ENCODE results near the gene USP8. TPM values are rescaled to one million over a fixed set of nuclear protein-coding genes. Genes with fewer than 3 reads are reported as not detected.
A peak's percentile ranks its signal among the peaks of the same experiment; 100 is the strongest.

The USP8 gene
- 92.9 and 108 TPM in 2 replicates for polyA plus RNA-seq (2011; rRNA removed)
- polyA plus RNA-seq (2012; cell fraction: cytosol; rRNA removed), result 18.2 and 20.0 TPM in 2 replicates
- polyA plus RNA-seq (2012; cell fraction: nucleus; rRNA removed), result 13.8 and 23.7 TPM in 2 replicates
- polyA plus RNA-seq (2017; fragmentation: RNase III; extraction: RNeasy Plus Mini Kit Qiagen cat#74134 plus additional on column Dnase treatment), result 50.8 to 53.1 TPM (median 51.4 TPM) in 3 replicates
- polyA minus RNA-seq (2011; rRNA and poly(A)+ RNA removed), result 88.2 and 108 TPM in 2 replicates

- ChIA-PET POLR2A (interaction anchor here (0.6 to 1.8 kb wide), 9 partner anchors 12 to 461 kb away, joined by 3 to 36 read pairs (median 4); partner anchors contain the start of gene GABPB1), CTCF (interaction anchor here (0.6 kb wide), 1 partner anchor 111 kb away, joined by 3 read pairs; no protein-coding TSS in a partner anchor)
- H3K9me3 ChIP-seq, result no peaks in the 10 kb centered on the region
- peaks cover 19% of the 10 kb centered on the region; the same call in 2 of the 3 replicates for H3K4me1 ChIP-seq
- no peak for TF ChIP-seq POLR2AphosphoS2 (conservative IDR thresholded peaks at IDR 0.05; ENCODE audit: low read length)
- no peak for TF ChIP-seq FOSL2 (IDR thresholded peaks at IDR 0.05)
- TF ChIP-seq FOSL2 (CRISPR knock-in tag; IDR thresholded peaks at IDR 0.05), result no peak
- TF ChIP-seq MYC (IDR thresholded peaks at IDR 0.05; ENCODE audit: borderline replicate concordance, low read length), result 0 out of 2 replicates have a peak, but pooled peaks have one; percentile 9
- no peak for TF ChIP-seq JUNB (IDR thresholded peaks at IDR 0.05)
- TF ChIP-seq POLR2A (IDR thresholded peaks at IDR 0.05; ENCODE audit: low read length), result peak; percentile 92
- TF ChIP-seq CHD4 (IDR thresholded peaks at IDR 0.05; ENCODE audit: borderline replicate concordance), result no peak
- TF ChIP-seq MAX (IDR thresholded peaks at IDR 0.05), result peak; percentile 81
- no peak for TF ChIP-seq E2F6 (IDR thresholded peaks at IDR 0.05; ENCODE audit: borderline replicate concordance, low read depth)
- peak; percentile 95 for TF ChIP-seq BCL3 (IDR thresholded peaks at IDR 0.05)
- peak; percentile 75; the same call in 1 of the 2 replicates for TF ChIP-seq PHF8 (IDR thresholded peaks at IDR 0.05; ENCODE audit: borderline replicate concordance, low read depth)
- no peak for TF ChIP-seq NR3C1 (IDR thresholded peaks at IDR 0.05)
- TF ChIP-seq CHD2 (IDR thresholded peaks at IDR 0.05; ENCODE audit: low read length, partially characterized antibody), result peak; percentile 13
- TF ChIP-seq RCOR1 (IDR thresholded peaks at IDR 0.05; ENCODE audit: low read depth, low read length), result no peak
- no peak for TF ChIP-seq ZC3H11A (IDR thresholded peaks at IDR 0.05)
- peak; percentile 80 to 81; a peak in 4 of 5 replicates for TF ChIP-seq JUN (IDR thresholded peaks at IDR 0.05)
- TF ChIP-seq ZFP36 (IDR thresholded peaks at IDR 0.05; ENCODE audit: borderline replicate concordance, partially characterized antibody), result no peak
- TF ChIP-seq GATA3 (IDR thresholded peaks at IDR 0.05; ENCODE audit: borderline replicate concordance), result no peak
- TF ChIP-seq TFCP2L1 (CRISPR knock-in tag; IDR thresholded peaks at IDR 0.05), result 0 out of 2 replicates have a peak, but pooled peaks have one; percentile 32
- no peak for TF ChIP-seq HOXA7 (CRISPR knock-in tag; IDR thresholded peaks at IDR 0.05)
- H3K4me3 ChIP-seq, result peak within 1 kb of the TSS; percentile 63
- 1% methylated on average over 44 of the region's 55 CpGs for WGBS (ENCODE audit: missing lambda C conversion rate)
- FAIRE-seq (peak; percentile 59), ATAC-seq (peak; percentile 98), DNase-seq (ENCODE audit: low read depth in 1 of 2, low spot score in 1 of 2) (peak; percentile 89 to 99)
- peak within 1 kb of the TSS; percentile 80 to 88 for H3K27ac ChIP-seq
- H3K4me2 ChIP-seq, result peak within 1 kb of the TSS; percentile 85
These were observed at the start of gene USP8 for GRCh38 chr15:50424066-50424890. Gene USP8, plus strand, starts transcription at chr15:50424405. Its CDS starts 14,669 bp downstream, at chr15:50439074.

- TF ChIP-seq RNF2 (IDR thresholded peaks at IDR 0.05; ENCODE audit: borderline replicate concordance, low read depth) (no peak), PBX3 (IDR thresholded peaks at IDR 0.05) (no peak), RCOR1 (IDR thresholded peaks at IDR 0.05; ENCODE audit: low read depth, low read length) (no peak), NFE2L2 (conservative IDR thresholded peaks at IDR 0.05; ENCODE audit: low read length) (no peak), GATA3 (IDR thresholded peaks at IDR 0.05; ENCODE audit: borderline replicate concordance) (no peak), ZFP36 (IDR thresholded peaks at IDR 0.05; ENCODE audit: borderline replicate concordance, partially characterized antibody) (no peak), NR3C1 (IDR thresholded peaks at IDR 0.05) (no peak), MAFK (IDR thresholded peaks at IDR 0.05; ENCODE audit: partially characterized antibody) (no peak), FOSL2 (IDR thresholded peaks at IDR 0.05) (no peak), FOSL2 (CRISPR knock-in tag; IDR thresholded peaks at IDR 0.05) (no peak)
- ATAC-seq (no peak), DNase-seq (ENCODE audit: low read depth in 1 of 2, low spot score in 1 of 2) (no peak), FAIRE-seq (no peak)
- ChIA-PET POLR2A (interaction anchor here (0.5 kb wide), 1 partner anchor 23 kb away, joined by 3 read pairs; the partner anchor contains the start of gene GABPB1), CTCF (interaction anchor here (0.6 to 1.1 kb wide), 4 partner anchors 18 to 1489 kb away, joined by 3 to 4 read pairs (median 4); no protein-coding TSS in a partner anchor)
- Histone ChIP-seq H3K27ac (no peak overlapping the region), H3K4me1 (no peaks in the 10 kb centered on the region), H3K9me3 (peaks cover 4% of the 10 kb centered on the region; the same call in 1 of the 3 replicates), H3K4me2 (no peak overlapping the region), H3K4me3 (no peak overlapping the region)
- WGBS (ENCODE audit: missing lambda C conversion rate), result 82% methylated on average over 3 of the region's 3 CpGs
These were observed 46.1 kb upstream of the USP8 start for GRCh38 chr15:50377867-50378751.
